ELF-1 (cell line): ENCODE data around the gene CERKL.

ENCODE experiments used
- DNase-seq: peaks from one replicate; pipeline ENCODE4 v3.0.0-alpha.2; 2016; ENCODE audit warnings: low read depth, low spot score

CERKL gene

DNA sequence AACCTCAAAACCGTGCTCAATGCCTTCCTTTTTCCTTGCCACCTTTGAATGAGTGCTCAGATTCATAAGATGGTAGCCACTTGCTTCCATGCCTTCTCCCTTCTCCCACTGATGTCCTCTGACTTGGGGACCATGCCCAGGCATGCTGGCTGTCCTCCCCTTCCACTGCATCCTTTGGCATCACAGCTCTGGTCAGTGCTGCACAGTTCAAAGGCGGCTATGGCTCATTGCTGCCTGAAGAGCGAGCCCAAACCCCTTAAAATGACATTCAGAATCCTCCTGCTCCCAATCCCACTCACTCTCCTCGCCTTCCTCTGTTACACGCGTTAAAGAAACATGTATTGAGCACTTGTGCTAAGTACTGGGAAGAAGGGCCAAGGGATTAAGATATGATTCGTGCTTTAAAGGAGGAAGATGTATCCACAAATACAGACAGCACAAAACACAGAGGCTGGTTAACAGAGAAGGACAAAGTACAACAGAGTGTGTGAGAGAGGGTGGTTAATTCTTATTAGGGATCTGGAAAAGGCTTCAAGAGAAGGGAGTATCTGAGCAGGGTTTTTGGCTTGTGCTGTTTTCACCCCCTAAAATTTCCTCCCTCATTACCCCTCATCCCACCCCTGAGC is 81.8 kb downstream of the CERKL start:
- no peak for DNase-seq

DNA sequence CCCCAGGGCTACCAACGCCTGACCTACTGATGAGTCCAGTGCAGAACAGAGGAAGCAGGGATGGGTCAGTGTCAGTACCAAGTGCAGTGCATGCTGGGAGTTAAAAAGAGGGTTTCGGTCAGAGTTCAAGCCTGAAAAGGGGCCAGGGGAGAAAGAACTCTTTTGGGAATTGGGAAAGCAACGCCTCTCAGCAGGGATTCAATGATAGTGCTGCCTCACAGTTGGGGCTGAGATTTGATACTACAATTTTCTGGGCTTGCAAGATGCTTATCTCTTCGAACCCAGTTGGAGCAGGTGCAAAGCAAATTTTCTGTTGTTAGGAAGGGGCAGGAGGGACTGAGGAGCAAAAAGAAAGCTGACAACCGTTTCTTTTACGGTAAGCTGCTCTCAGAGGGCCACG is 82.6 kb downstream of the CERKL start:
- DNase-seq = no peak

DNA sequence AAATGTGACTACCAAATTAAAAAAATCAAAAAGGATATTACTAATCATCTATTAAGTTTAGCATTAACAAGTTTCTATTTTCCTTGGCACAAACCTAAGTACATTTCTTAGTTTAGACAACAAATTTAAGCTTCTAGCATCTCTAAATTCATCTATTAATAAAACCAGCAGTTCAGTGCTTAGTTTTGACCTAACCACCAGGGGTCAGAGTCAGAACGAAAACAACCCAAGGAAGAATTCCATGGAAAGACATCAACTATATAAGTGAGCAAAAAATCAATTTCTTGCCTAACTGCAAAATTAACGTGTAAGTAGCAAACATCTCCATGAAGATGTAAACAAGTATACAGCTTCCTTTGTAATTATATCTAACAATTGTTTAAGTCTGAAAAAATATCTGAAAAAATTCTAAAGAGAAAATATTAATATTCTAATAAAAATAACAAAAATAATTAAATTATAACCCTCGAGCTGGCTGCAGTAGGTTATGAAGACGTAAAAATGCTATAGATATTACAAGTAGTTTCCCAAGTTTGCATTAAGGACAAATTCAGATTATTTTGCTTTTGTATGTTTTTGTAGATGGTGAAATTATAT is 83.7 kb downstream of the CERKL start:
- DNase-seq = no peak

DNA sequence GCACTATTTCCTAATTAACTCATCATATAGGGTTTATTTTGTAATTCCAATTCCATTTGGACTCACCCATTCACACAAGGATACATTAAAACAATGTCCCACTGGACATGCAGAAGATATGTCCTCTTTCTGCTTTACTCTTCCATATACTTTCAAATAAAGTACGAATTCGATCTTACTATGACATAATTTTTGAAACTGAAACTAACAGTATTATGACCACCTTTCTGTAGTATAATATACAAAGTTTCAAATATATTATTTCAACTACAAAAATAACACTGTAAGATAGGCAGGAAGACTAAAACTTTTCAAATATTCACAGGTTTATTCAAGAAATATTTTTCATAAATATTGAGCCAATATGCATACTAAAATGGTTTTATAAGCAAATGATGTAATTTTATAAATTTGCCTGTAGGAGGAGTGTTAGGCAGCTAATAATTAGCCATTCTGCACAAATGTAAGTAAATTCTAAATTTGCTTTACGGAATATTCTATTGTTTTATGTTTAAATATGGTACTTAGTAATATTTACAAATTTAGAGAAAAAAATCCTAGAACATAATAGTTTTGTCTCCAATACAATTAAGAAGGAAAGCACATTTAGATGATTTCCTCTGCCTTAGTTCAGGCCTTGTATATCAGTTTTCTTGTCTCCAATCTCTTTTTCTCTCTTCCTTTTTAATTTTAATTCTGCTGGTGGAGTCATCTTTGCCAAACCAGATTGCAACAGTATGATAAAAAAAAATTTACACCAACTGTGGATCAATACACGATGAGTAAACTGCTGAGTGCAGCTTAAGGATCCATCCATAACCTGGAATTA is 85.9 kb downstream of the CERKL start:
- DNase-seq = no peak

DNA sequence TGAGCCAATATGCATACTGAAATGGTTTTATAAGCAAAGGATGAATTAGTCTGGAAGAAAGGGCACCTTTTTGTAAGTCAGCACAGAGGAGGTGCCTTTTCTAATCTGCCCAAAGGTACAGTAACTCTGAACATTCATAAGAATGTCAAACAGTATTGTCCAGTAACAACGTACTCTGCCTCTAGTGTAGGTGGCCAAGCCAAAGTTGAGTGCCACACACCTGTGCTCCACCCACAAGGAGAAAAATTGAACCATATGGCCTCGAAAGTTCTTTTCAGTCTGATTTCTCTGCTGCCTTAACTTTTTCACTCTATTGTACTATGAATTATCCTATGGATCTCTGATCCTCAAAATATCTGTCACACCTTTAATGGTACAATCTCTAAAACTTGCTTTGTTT is 86.8 kb downstream of the CERKL start:
- no peak for DNase-seq

DNA sequence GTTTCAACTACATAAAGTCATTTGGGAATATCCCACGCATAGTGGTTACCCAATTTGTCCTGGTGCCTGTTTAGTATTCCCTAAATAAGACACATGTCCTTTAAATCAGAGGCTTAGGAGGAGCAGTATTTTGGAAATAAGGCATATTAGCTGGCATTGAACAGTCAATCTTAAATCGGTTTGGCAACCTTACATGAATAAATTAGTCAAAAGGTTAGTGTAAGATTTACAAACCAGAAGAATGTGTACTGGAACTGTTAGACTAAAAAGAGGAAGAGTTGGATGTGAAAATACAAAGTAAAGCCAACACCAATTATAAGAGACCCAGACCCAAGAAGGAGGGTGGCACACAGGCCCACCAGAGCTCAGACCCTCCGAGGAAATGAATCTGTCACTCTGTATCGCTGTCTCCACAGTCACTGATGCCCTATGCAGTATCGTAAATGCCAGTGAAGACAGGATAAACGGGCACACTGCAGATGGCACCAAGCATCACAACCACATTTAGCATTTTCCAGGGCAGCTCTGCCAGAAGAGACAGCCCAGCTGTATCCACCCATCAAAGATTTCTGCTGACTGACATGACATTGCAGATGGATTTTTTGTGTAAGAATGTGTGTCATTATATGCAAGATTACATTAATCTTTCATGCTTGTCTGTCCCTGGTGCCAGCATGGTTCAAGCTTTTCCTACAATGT is 90.4 kb downstream of the CERKL start:
- no peak for DNase-seq

DNA sequence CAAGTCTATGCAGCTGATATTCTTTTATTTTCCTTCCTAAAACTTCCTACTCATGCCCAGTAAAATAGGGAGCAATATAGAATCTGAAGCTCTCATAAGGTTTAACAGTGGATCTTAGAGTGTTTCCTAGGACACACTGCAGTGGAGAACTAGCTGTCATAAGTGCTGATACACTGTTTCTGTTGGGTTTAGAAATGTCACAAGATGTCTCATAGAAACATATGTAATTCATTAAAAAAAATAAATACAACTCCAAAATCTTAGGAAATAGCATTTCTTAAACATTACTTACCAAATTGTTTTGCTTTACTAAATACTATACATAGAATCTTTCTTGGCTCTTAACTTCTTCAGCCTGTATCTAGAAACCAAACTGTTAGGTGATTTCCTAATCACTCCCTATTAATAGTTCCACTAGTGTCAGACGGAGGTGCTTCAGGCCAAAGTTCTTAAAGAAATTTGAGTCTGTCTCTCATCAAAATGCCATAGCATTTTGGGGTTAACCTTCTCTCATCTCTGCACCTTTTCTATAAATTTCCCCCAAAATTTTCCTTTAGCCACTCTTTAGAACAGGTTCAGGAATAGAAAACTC is 93.7 kb downstream of the CERKL start:
- no peak for DNase-seq

DNA sequence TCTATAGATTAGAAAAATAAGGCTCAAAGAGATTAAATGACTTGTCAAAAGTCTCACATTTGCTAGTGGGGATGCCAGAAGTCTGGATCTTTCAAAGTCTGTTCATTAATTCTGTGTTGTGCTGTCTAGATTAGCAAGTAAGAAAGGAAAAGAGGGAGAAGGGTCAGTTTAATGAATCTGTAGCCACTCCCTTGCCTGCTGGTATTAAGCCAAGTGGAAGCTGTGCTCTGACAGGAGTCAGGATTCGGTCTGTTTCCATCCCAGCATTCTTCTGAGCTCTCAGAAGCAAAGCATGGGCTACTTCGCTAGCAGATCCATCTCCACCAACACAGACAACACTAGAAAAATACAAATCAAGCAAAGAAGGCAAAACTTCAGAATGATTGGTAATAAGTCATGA is 98.5 kb downstream of the CERKL start:
- DNase-seq = no peak

DNA sequence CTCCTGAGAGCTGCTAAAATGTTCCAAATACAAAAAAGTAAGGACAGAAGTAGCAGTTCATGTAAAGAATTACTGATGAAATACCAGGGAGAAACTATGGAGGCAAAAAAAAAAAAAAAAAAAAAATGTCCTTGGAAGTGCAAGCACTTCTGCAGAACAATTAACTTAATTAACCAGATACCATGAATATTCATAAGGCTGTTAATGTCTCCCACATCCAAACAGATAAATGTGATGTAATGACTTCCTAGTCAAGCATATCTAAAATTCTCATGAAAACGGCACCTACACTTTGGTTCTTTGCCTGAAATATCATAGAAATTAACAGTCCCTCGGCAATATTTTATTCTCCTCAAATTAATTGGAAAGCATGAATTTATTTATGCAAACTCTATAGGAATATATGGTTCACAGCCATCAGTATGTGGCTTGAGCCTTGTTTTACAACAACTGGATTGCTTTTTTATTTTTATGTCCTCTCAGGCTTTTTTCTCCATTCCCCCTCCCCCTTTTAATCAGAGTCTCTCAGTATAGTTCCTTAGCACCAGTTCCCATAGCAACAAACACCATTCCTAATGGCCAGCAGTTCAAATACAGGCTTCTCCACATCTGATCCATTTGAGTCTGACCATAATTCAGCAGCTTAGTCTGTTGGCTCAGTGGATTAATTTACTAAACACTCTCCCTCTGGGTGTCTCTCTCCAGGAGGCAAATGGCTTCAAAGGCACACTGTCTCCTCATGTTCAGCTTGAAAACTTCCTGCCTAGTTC is 102.7 kb downstream of the CERKL start:
- DNase-seq = no peak

DNA sequence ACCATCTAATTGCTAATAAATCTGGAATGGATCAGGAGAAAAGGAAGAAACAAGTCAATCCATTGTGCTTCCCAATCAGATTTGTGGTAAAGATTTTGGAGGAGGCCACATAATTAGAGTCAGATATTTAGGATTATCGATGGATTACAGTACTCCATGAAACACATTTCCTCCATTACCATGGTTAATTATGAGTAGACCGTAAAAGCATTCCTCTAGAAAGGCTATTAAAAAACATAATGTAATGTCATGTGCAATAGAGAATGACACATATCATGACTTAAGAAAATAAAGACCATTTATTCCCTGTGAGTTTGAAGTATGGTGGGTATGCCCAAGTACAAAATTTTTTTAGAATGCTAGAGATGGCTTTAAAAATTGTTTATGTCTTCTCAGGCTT is 103.7 kb downstream of the CERKL start:
- DNase-seq = no peak

DNA sequence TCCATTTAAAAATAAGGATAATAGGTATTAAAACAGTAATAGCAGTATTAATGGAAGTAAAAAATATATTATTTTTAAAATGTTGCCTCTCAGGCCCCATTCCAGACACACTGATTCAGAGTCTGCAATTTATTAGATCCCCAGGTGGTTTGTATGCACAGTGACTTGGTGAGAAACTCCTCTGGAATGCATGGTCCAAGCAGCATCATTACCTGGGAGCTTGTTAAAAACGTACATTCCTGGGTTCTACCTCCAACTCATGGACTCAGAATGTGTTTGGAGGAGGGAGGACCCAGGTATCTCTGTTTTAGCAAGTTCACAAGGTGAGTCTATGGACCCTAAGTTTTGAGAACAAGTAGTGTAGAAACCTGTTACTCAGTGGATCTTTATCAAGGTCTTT is 104.1 kb downstream of the CERKL start:
- no peak for DNase-seq

DNA sequence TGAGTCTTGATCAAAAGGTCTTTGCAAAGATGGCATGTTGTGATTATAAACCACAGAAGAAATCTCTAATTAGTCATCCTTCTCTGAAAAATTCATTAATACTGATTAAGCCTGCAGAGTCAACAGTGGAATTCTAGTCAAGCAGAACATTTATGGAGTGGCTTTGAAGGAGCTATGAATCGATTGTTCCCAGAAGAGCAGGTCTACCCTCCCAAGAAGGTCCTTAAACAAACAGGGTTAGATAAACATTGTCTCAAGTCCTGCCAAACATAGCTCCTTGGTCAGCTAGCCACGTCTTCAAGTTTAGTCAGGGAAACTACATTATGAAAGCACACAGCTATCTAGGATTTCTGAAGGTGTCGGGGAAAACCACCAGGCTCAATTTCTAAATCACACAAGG is 110.8 kb downstream of the CERKL start:
- no peak for DNase-seq

DNA sequence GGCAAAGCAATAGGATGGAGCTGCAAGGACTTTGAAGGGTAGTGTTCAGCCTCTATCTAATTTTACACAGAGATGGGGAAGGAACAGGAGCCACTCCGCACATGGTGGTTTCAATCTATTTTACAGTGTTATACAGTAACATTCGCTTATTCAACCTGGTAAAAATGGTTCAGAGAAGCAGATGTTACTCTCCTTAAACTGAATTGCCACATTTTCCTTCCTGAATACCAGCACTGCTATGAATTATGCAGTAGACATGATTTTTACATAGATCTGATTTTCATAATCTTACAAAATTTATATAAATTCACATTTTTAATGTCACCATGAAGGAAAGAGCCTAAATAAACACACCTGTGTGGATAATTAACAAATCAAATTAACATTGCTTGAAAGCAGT is 114.7 kb downstream of the CERKL start:
- no peak for DNase-seq

DNA sequence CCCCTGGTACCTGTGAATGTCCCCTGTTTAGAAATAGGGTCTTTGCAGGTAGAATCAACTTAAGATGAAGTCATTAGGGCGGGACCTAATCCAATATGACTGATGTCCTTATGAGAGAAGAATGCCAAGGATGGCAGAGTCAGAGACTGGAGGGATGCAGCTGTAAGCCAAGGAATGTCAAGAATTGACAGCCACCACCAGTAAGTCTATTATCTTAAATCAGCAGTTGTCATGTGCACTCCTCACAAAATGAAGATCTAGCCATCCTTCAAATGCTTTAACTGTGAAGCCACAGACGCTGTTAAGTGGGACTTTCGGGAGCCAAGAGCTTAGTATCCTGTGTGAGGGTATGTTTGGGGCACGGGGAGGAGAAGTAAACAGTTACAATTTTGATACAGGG is 116.5 kb downstream of the CERKL start:
- DNase-seq = no peak

DNA sequence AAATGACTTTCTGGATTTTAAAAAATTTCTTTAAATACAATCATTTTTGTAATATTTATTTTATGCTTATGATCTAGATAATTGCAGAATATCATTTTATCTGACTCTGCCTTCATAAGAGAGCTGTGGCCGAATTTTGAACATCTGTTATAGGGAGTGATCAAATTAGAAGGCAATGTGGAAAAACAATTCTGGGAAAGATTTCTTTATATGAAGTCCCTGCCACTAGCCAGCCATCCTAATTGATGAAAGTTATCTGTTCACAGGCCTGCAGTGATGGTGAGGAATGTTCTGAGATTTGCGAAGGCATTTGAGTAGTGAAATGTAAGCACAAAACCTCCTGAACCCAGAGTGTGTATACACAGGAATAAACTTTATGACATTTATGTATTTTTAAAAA is 120.2 kb downstream of the CERKL start:
- no peak for DNase-seq

DNA sequence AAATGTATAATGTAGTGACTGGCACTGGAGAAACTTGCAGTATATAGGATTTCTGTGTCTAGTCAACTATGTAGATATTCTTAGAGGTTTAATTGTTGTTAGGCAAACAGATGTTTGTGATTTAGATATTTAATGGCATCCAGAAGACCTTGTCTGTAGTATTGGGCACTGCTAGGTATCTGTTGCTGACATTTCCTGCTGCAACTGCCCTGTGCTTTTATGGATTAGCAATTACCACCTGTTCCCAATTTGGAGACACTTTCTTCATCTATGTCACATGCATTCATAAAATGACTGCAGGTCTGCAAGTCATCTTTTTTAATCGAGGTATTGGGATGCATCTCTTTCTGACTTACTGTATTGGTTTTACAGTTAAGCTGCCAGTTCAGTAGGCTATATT is 128.5 kb downstream of the CERKL start:
- no peak for DNase-seq

DNA sequence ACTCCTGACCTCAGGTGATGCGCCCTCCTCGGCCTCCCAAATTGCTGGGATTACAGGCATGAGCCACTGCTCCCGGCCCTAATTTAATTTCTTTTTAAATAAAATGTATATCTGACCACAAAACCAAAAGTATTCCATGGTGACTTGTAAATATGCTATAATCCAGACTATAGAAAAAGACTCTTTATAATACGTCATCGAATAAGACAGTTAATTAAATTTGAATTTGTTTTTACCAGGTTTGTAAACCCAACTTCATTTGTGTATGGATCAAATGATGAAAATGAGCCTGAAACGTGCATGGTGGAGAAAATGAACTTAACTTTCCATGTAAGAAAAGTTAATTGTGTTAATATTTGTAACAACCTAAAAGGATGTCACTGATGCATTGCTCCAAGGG is 129.8 kb downstream of the CERKL start:
- DNase-seq = no peak

DNA sequence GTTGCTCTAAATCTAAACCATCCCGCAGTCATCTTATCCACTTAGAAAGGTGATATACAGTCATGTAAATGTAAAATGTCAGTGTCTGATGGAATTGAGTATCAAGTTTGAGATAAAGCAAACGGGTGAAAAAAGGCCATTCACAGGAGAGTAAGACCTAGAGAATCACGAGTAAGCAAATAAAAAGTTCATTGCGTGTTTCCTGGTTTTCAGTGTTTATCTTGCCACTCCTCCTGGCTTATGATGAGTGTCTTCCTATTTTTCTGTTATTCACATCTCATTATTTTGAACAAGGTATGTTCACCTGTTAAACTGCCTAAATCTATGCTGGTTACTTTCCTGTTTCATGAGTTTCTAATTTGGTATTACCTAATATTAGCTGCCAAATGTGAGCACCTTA is 130.9 kb downstream of the CERKL start:
- no peak for DNase-seq

DNA sequence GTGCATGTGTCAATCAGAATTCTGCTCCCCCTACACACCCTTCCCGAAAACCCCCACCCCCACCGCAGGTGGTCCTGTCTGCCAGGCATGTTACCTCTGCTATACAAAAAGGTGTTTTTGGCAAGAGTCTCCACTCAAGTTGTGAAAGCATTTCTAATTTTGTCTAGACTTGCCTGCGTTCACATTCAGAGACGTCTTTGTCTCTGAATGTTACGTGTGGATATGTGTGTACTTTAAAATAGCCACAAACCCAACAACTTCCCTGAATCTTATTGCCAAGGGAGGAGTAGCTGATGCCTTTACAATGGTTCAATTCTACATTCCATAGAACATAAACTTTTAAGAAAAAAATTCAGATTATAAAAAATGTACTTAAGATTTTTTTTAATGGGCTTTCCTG is 133.1 kb downstream of the CERKL start:
- DNase-seq = no peak

DNA sequence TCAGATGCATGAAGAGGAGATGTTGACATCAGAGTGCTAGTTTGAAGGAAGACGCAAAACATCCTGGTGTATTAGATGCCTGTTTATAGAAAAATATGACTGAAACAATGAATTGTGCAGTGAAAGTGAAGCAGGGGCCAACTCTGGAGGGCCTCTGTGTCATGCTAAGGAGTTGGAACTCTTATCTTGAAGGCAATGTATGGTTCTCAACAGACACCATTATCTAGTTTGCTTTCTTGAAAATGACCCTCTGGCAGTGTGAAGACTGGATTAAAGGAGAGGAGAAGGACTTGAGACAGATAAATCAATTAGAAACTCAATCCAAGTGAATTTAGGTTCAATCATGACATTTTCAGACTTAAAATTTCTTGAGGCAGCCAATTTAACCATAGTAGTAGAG is 136.7 kb downstream of the CERKL start:
- no peak for DNase-seq

DNA sequence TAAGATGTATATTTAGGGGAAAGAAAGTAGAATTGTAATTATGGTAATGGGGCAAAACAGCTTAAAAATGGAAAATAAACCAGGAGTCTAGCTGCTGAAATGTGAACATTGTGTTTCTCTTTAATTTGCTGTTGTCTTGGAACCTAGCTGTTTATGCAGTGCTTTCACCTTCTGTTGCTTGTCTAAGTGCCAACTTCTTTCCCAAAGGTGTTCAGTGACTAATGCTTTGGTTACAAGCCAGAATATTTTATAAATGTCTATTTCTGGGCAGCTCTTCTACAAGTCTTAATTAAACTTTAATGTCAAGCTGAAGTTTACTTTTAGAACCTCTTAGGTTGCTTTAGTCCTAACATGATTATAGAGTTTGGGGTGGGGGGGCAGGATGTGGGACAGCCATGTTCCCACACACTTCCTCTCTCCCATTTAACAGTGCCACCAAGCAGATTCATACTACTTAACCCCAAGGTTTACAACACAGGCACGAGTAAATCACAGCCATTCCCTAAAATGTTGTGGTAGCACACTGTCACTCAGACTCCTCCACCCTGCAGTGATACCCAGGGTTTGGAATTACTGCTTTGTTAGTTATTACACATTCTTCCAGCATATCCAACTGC is 139.1 kb downstream of the CERKL start:
- DNase-seq = no peak
